ENCODE results near the gene CDH1.
A peak's percentile ranks its signal among the peaks of the same experiment; 100 is the strongest.

CDH1 gene

GRCh38 chr16:68844211-68844564 lies 107.1 kb downstream of the CDH1 start:
- H4K20me1 ChIP-seq (ENCODE audit: insufficient read depth, low read length, poor library complexity, severe bottlenecking): no peaks in the 10 kb centered on the region
- H2AFZ ChIP-seq (ENCODE audit: low read length): peak overlapping the region; percentile 92
- H3K4me1 ChIP-seq (ENCODE audit: insufficient read depth, low read length, poor library complexity, severe bottlenecking): peaks cover 6% of the 10 kb centered on the region
- peak overlapping the region; percentile 77 for H3K9ac ChIP-seq (ENCODE audit: low read depth, low read length, poor library complexity, severe bottlenecking)
- H3K36me3 ChIP-seq (ENCODE audit: insufficient read depth, low read length): no peaks in the 10 kb centered on the region
- no peaks in the 10 kb centered on the region for H3K79me2 ChIP-seq (ENCODE audit: insufficient read depth, low read length)
- TF ChIP-seq CTCF (conservative IDR thresholded peaks at IDR 0.05; ENCODE audit: low read length) (no peak; the same call in none of the 2 replicates), EZH2phosphoT487 (IDR thresholded peaks at IDR 0.05; ENCODE audit: borderline replicate concordance) (no peak)
- no peaks in the 10 kb centered on the region for H3F3A ChIP-seq (ENCODE audit: low read depth)
- H3K4me2 ChIP-seq (ENCODE audit: low read depth, low read length, poor library complexity, severe bottlenecking): peak overlapping the region; percentile 76
- no peaks in the 10 kb centered on the region for H3K9me3 ChIP-seq (ENCODE audit: insufficient read depth, low read depth, low read length)
- peak overlapping the region; percentile 77 for H3K4me3 ChIP-seq (ENCODE audit: low read length, poor library complexity, severe bottlenecking)
- H3K27me3 ChIP-seq (ENCODE audit: insufficient read depth, low read length, poor library complexity, severe bottlenecking): peaks cover 9% of the 10 kb centered on the region
- H3K9me2 ChIP-seq (replicated peaks; ENCODE audit: low read depth, low read length): no peaks in the 10 kb centered on the region

GRCh38 chr16:68848786-68849185 lies 111.7 kb downstream of the CDH1 start:
- Histone ChIP-seq H2AFZ (ENCODE audit: low read length) (no peak overlapping the region), H3K9ac (ENCODE audit: low read depth, low read length, poor library complexity, severe bottlenecking) (no peak overlapping the region), H3F3A (ENCODE audit: low read depth) (no peaks in the 10 kb centered on the region), H3K4me2 (ENCODE audit: low read depth, low read length, poor library complexity, severe bottlenecking) (no peak overlapping the region), H3K79me2 (ENCODE audit: insufficient read depth, low read length) (no peaks in the 10 kb centered on the region), H3K9me2 (replicated peaks; ENCODE audit: low read depth, low read length) (no peaks in the 10 kb centered on the region), H3K4me3 (ENCODE audit: low read length, poor library complexity, severe bottlenecking) (no peak overlapping the region), H4K20me1 (ENCODE audit: insufficient read depth, low read length, poor library complexity, severe bottlenecking) (no peaks in the 10 kb centered on the region), H3K27me3 (ENCODE audit: insufficient read depth, low read length, poor library complexity, severe bottlenecking) (peaks cover 43% of the 10 kb centered on the region), H3K4me1 (ENCODE audit: insufficient read depth, low read length, poor library complexity, severe bottlenecking) (peaks cover 6% of the 10 kb centered on the region), H3K9me3 (ENCODE audit: insufficient read depth, low read depth, low read length) (no peaks in the 10 kb centered on the region), H3K36me3 (ENCODE audit: insufficient read depth, low read length) (no peaks in the 10 kb centered on the region)
- TF ChIP-seq CTCF (conservative IDR thresholded peaks at IDR 0.05; ENCODE audit: low read length) (no peak), EZH2phosphoT487 (IDR thresholded peaks at IDR 0.05; ENCODE audit: borderline replicate concordance) (no peak)

- no peak for TF ChIP-seq CTCF (conservative IDR thresholded peaks at IDR 0.05; ENCODE audit: low read length)
- no peak for TF ChIP-seq EZH2phosphoT487 (IDR thresholded peaks at IDR 0.05; ENCODE audit: borderline replicate concordance)
- Histone ChIP-seq H3K9me2 (replicated peaks; ENCODE audit: low read depth, low read length) (no peaks in the 10 kb centered on the region), H3F3A (ENCODE audit: low read depth) (no peaks in the 10 kb centered on the region), H3K4me1 (ENCODE audit: insufficient read depth, low read length, poor library complexity, severe bottlenecking) (no peaks in the 10 kb centered on the region), H3K27me3 (ENCODE audit: insufficient read depth, low read length, poor library complexity, severe bottlenecking) (peaks cover 45% of the 10 kb centered on the region), H2AFZ (ENCODE audit: low read length) (no peak overlapping the region), H3K4me2 (ENCODE audit: low read depth, low read length, poor library complexity, severe bottlenecking) (no peak overlapping the region), H3K36me3 (ENCODE audit: insufficient read depth, low read length) (no peaks in the 10 kb centered on the region), H4K20me1 (ENCODE audit: insufficient read depth, low read length, poor library complexity, severe bottlenecking) (no peaks in the 10 kb centered on the region), H3K4me3 (ENCODE audit: low read length, poor library complexity, severe bottlenecking) (no peak overlapping the region), H3K9me3 (ENCODE audit: insufficient read depth, low read depth, low read length) (no peaks in the 10 kb centered on the region), H3K9ac (ENCODE audit: low read depth, low read length, poor library complexity, severe bottlenecking) (no peak overlapping the region), H3K79me2 (ENCODE audit: insufficient read depth, low read length) (no peaks in the 10 kb centered on the region)
Measured at GRCh38 chr16:68850481-68850880, 113.4 kb downstream of the CDH1 start.

Data from Loucy (cell line).